WTC11 (cell line): ENCODE data around the gene TMEM200A. TPM values are rescaled to one million over a fixed set of nuclear protein-coding genes. Genes with fewer than 3 reads are reported as not detected.

Experiments used
- ATAC-seq: fragments of 200-7000 bp; cut with Tn5 transposase; 2 replicates; pipeline ENCODE4 v1.10.0; 2021; ENCODE audit warnings: mild to moderate bottlenecking, moderate library complexity
- CTCF ChIA-PET: fragments of 300-600 bp; sonication (Branson Sonifier 250); formaldehyde crosslinking; loops from one replicate; lab custom pipeline; 2021; ENCODE audit warnings: antibody characterized with exemption; lab: Charles Lee
- POLR2A ChIA-PET: fragments of 350-600 bp; sonication (Branson Sonifier 250); formaldehyde crosslinking; loops from one replicate; lab custom pipeline; 2021; ENCODE audit warnings: antibody characterized with exemption; lab: Charles Lee
- DNase-seq: peaks from one replicate; pipeline ENCODE4 v3.0.0; 2021; ENCODE audit warnings: low spot score
- H3K27ac Mint-ChIP-seq: 2 replicates; pipeline ENCODE4 v1.8.0; 2021; ENCODE audit warnings: mixed read lengths
- H3K27me3 Mint-ChIP-seq: 2 replicates; pipeline ENCODE4 v1.8.0; 2021; ENCODE audit warnings: low read depth, mild to moderate bottlenecking, moderate library complexity, mixed read lengths
- H3K36me3 Mint-ChIP-seq: 2 replicates; pipeline ENCODE4 v1.8.0; 2021; ENCODE audit warnings: mixed read lengths
- H3K4me1 Mint-ChIP-seq: 2 replicates; pipeline ENCODE4 v1.8.0; 2022; ENCODE audit warnings: mixed read lengths
- H3K4me3 Mint-ChIP-seq: 2 replicates; pipeline ENCODE4 v1.8.0; 2021; ENCODE audit warnings: mild to moderate bottlenecking, moderate library complexity, mixed read lengths
- H3K9me3 Mint-ChIP-seq: 2 replicates; pipeline ENCODE4 v1.8.0; 2021; ENCODE audit warnings: mixed read lengths
- ESRRA ChIP-seq: sonication (generic); formaldehyde crosslinking; IDR thresholded peaks from 2 replicates; pipeline ENCODE4 v1.8.1; 2022; ENCODE audit warnings: mild to moderate bottlenecking, missing genetic modification reagents, borderline replicate concordance
- GABPB1 ChIP-seq: sonication (generic); formaldehyde crosslinking; IDR thresholded peaks from 2 replicates; pipeline ENCODE4 v1.8.1; 2023; ENCODE audit warnings: mild to moderate bottlenecking, missing genetic modification reagents
- GTF2I ChIP-seq: fragments of 250-450 bp; sonication (Bioruptor Pico); conservative IDR thresholded peaks from 2 replicates; pipeline ENCODE4 v1.4.0; 2021; ENCODE audit warnings: mild to moderate bottlenecking
- HMGA2 ChIP-seq: fragments of 250-450 bp; sonication (Bioruptor Pico); IDR thresholded peaks from 2 replicates; pipeline ENCODE4 v1.4.0; 2021; ENCODE audit warnings: mild to moderate bottlenecking, moderate library complexity
- KAT7 ChIP-seq: sonication (generic); formaldehyde crosslinking; IDR thresholded peaks from 2 replicates; pipeline ENCODE4 v1.8.1; 2023; ENCODE audit warnings: missing genetic modification reagents, mild to moderate bottlenecking, borderline replicate concordance
- MXD4 ChIP-seq: fragments of 250-450 bp; sonication (Bioruptor Pico); IDR thresholded peaks from 2 replicates; pipeline ENCODE4 v1.8.0; 2021; ENCODE audit warnings: mild to moderate bottlenecking, moderate library complexity, borderline replicate concordance
- NFYB ChIP-seq: sonication (generic); formaldehyde crosslinking; conservative IDR thresholded peaks from 2 replicates; pipeline ENCODE4 v1.8.0; 2022; ENCODE audit warnings: low read depth, missing genetic modification reagents
- ZBTB21 ChIP-seq: sonication (generic); formaldehyde crosslinking; IDR thresholded peaks from 2 replicates; pipeline ENCODE4 v1.8.1; 2023; ENCODE audit warnings: mild to moderate bottlenecking, missing genetic modification reagents, borderline replicate concordance
- ZNF121 ChIP-seq: sonication (generic); formaldehyde crosslinking; IDR thresholded peaks from 2 replicates; pipeline ENCODE4 v1.8.0; 2023; ENCODE audit warnings: missing genetic modification reagents
- ZNF263 ChIP-seq: sonication (generic); formaldehyde crosslinking; IDR thresholded peaks from 2 replicates; pipeline ENCODE4 v1.8.1; 2022; ENCODE audit warnings: low read depth, mild to moderate bottlenecking, moderate library complexity, missing genetic modification reagents
- ZNF423 ChIP-seq: fragments of 250-450 bp; sonication (Bioruptor Pico); IDR thresholded peaks from 2 replicates; pipeline ENCODE4 v2.1.2; 2022; ENCODE audit warnings: mild to moderate bottlenecking, moderate library complexity
- ZNF671 ChIP-seq: fragments of 250-450 bp; sonication (Bioruptor Pico); IDR thresholded peaks from 2 replicates; pipeline ENCODE4 v1.8.0; 2021; ENCODE audit warnings: mild to moderate bottlenecking
- total RNA-seq: library from RNA; stranded (reverse); gene quantifications from 3 replicates; pipeline ENCODE4 v1.2.3, GENCODE V29; 2021
- TF ChIP-seq, protein P1 (sequence below): sonication (generic); formaldehyde crosslinking; IDR thresholded peaks from 2 replicates; pipeline ENCODE4 v1.8.1; 2022; ENCODE audit warnings: mild to moderate bottlenecking, missing genetic modification reagents, moderate library complexity, borderline replicate concordance
- TF ChIP-seq, protein P2 (sequence below): sonication (generic); formaldehyde crosslinking; IDR thresholded peaks from 2 replicates; pipeline ENCODE4 v1.8.1; 2023; ENCODE audit warnings: mild to moderate bottlenecking, missing genetic modification reagents
- TF ChIP-seq, protein P3 (sequence below): sonication (generic); formaldehyde crosslinking; IDR thresholded peaks from 2 replicates; pipeline ENCODE4 v1.8.1; 2023; ENCODE audit warnings: mild to moderate bottlenecking, moderate library complexity, missing genetic modification reagents
- TF ChIP-seq, protein P4 (sequence below): sonication (generic); formaldehyde crosslinking; IDR thresholded peaks from 2 replicates; pipeline ENCODE4 v1.8.0; 2022; ENCODE audit warnings: mild to moderate bottlenecking, missing genetic modification reagents
- TF ChIP-seq, protein P5 (sequence below): sonication (generic); formaldehyde crosslinking; IDR thresholded peaks from 2 replicates; pipeline ENCODE4 v1.8.0; 2022; ENCODE audit warnings: mild to moderate bottlenecking, missing genetic modification reagents
- TF ChIP-seq, protein P6 (sequence below): sonication (generic); formaldehyde crosslinking; IDR thresholded peaks from 2 replicates; pipeline ENCODE4 v1.8.0; 2022; ENCODE audit warnings: mild to moderate bottlenecking, missing genetic modification reagents
- TF ChIP-seq, protein P7 (sequence below): fragments of 250-450 bp; sonication (Bioruptor Pico); IDR thresholded peaks from 2 replicates; pipeline ENCODE4 v1.9.0; 2021; ENCODE audit warnings: mild to moderate bottlenecking, borderline replicate concordance

Gene TMEM200A
- total RNA-seq, 1 experiment from 2014 or later, result 11.0 TPM

DNA sequence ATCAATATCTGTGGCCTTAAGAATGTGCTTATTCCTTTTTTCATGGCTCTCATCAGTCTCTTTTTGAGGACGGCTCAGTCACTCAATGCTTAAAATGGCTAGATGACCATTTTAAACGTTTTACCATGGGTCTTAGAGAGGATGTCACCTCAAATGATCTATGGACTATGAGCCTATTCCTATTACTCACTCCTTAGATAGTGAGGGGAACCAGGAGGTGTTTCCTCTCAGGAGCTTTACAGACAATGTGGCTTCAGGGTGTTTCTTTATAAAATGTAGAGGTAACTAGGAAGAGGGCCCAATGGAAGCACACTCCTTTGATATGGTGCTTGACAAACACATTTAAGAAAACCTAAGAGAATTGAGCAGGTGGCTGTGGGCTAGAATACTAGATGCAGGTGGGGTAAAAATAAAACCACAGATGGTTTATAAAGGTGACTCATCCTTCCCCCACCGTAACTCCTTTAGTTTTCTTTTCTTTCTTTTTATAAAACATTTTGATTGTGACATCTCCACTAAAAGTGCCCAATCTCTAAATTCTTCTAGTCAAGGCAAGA is 1.5 kb upstream of the TMEM200A start (continued):
- TF ChIP-seq ESRRA (CRISPR knock-in tag) (no peak), ZBTB21 (CRISPR knock-in tag) (no peak), ZNF671 (CRISPR knock-in tag) (no peak), HMGA2 (no peak)
- TF ChIP-seq, protein P1, sequence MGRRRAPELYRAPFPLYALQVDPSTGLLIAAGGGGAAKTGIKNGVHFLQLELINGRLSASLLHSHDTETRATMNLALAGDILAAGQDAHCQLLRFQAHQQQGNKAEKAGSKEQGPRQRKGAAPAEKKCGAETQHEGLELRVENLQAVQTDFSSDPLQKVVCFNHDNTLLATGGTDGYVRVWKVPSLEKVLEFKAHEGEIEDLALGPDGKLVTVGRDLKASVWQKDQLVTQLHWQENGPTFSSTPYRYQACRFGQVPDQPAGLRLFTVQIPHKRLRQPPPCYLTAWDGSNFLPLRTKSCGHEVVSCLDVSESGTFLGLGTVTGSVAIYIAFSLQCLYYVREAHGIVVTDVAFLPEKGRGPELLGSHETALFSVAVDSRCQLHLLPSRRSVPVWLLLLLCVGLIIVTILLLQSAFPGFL (CRISPR knock-in tag), result no peak

DNA sequence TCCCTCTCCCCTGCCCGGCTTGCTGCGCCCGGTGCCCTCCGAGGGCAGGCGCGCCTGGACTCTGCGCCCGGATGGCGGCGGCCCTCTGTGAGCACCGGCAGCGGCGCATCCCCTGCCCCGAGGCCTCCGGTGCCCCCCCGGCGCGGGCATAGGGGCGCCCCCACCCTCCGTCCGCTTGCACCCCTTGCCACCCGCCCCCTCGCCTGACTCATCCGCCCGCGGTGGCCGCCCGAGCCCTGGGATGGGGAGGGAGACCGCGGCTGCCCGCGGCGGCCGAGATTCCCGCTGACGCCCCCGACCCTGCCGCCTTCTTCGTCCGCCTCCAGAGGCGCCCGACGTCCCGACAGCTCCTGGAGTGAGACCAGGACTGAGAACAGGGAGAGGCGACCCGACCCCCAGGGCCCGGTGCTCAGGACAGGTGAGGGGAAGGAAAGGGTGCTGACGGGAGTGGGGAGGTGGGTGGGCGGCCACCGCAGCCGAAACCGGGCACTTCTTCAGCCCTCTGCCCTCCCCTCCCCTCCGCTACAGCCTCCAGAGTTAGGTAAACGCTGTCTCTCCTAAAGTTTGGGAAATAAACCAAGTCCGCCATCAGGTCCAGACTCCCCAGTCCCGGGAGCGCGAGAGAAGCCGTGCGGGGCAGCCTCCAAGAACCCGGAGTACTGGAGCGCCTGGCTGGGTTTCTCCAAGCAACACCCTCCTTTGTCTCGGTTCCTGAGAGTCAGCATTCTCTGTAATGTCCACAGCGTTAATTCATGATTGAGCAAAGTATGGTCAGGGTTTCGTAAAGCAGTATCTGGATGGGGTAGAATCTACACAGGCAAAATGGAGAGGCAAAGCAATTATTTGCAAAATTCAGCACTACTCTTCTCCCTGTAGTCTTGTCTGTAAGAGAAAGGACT is 539 bp downstream of the TMEM200A start:
- Mint-ChIP-seq H3K4me1 (peaks cover 39% of the 10 kb centered on the region), H3K27me3 (peaks cover 2% of the 10 kb centered on the region; the same call in 1 of the 2 replicates), H3K36me3 (no peaks in the 10 kb centered on the region), H3K9me3 (no peaks in the 10 kb centered on the region), H3K27ac (peak overlapping the region; percentile 31; the same call in 1 of the 2 replicates), H3K4me3 (peak overlapping the region; percentile 88)
- POLR2A ChIA-PET, result no interaction called here
- CTCF ChIA-PET, result interaction anchor here (0.7 to 2.0 kb wide), 9 partner anchors 8 to 796 kb away, joined by 3 to 15 read pairs (median 4); no protein-coding TSS in a partner anchor
- ATAC-seq (peak; percentile 58), DNase-seq (peak; percentile 66)
- no peak for TF ChIP-seq ZNF121 (CRISPR knock-in tag)
- TF ChIP-seq, protein P2, sequence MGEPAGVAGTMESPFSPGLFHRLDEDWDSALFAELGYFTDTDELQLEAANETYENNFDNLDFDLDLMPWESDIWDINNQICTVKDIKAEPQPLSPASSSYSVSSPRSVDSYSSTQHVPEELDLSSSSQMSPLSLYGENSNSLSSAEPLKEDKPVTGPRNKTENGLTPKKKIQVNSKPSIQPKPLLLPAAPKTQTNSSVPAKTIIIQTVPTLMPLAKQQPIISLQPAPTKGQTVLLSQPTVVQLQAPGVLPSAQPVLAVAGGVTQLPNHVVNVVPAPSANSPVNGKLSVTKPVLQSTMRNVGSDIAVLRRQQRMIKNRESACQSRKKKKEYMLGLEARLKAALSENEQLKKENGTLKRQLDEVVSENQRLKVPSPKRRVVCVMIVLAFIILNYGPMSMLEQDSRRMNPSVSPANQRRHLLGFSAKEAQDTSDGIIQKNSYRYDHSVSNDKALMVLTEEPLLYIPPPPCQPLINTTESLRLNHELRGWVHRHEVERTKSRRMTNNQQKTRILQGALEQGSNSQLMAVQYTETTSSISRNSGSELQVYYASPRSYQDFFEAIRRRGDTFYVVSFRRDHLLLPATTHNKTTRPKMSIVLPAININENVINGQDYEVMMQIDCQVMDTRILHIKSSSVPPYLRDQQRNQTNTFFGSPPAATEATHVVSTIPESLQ, result no peak
- TF ChIP-seq GTF2I (CRISPR knock-in tag), result no peak
- TF ChIP-seq, protein P3, sequence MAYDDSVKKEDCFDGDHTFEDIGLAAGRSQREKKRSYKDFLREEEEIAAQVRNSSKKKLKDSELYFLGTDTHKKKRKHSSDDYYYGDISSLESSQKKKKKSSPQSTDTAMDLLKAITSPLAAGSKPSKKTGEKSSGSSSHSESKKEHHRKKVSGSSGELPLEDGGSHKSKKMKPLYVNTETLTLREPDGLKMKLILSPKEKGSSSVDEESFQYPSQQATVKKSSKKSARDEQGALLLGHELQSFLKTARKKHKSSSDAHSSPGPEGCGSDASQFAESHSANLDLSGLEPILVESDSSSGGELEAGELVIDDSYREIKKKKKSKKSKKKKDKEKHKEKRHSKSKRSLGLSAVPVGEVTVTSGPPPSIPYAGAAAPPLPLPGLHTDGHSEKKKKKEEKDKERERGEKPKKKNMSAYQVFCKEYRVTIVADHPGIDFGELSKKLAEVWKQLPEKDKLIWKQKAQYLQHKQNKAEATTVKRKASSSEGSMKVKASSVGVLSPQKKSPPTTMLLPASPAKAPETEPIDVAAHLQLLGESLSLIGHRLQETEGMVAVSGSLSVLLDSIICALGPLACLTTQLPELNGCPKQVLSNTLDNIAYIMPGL (CRISPR knock-in tag), result 0 out of 2 replicates have a peak, but pooled peaks have one; percentile 24
- TF ChIP-seq, protein P4, sequence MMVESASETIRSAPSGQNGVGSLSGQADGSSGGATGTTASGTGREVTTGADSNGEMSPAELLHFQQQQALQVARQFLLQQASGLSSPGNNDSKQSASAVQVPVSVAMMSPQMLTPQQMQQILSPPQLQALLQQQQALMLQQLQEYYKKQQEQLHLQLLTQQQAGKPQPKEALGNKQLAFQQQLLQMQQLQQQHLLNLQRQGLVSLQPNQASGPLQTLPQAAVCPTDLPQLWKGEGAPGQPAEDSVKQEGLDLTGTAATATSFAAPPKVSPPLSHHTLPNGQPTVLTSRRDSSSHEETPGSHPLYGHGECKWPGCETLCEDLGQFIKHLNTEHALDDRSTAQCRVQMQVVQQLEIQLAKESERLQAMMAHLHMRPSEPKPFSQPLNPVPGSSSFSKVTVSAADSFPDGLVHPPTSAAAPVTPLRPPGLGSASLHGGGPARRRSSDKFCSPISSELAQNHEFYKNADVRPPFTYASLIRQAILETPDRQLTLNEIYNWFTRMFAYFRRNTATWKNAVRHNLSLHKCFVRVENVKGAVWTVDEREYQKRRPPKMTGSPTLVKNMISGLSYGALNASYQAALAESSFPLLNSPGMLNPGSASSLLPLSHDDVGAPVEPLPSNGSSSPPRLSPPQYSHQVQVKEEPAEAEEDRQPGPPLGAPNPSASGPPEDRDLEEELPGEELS (CRISPR knock-in tag), result peak; percentile 67
- TF ChIP-seq, protein P5, sequence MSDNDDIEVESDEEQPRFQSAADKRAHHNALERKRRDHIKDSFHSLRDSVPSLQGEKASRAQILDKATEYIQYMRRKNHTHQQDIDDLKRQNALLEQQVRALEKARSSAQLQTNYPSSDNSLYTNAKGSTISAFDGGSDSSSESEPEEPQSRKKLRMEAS (CRISPR knock-in tag), result peak; percentile 44; the same call in 1 of the 2 replicates
- TF ChIP-seq NFYB (CRISPR knock-in tag), result no peak
- TF ChIP-seq, protein P6, sequence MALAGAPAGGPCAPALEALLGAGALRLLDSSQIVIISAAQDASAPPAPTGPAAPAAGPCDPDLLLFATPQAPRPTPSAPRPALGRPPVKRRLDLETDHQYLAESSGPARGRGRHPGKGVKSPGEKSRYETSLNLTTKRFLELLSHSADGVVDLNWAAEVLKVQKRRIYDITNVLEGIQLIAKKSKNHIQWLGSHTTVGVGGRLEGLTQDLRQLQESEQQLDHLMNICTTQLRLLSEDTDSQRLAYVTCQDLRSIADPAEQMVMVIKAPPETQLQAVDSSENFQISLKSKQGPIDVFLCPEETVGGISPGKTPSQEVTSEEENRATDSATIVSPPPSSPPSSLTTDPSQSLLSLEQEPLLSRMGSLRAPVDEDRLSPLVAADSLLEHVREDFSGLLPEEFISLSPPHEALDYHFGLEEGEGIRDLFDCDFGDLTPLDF (CRISPR knock-in tag), result no peak
- TF ChIP-seq GABPB1, result no peak
- TF ChIP-seq KAT7 (CRISPR knock-in tag), result peak; percentile 20; the same call in 1 of the 2 replicates
- TF ChIP-seq MXD4 (CRISPR knock-in tag), result no peak
- no peak for TF ChIP-seq ZNF423 (CRISPR knock-in tag)
- TF ChIP-seq ZNF263 (CRISPR knock-in tag), result no peak
- TF ChIP-seq, protein P7, sequence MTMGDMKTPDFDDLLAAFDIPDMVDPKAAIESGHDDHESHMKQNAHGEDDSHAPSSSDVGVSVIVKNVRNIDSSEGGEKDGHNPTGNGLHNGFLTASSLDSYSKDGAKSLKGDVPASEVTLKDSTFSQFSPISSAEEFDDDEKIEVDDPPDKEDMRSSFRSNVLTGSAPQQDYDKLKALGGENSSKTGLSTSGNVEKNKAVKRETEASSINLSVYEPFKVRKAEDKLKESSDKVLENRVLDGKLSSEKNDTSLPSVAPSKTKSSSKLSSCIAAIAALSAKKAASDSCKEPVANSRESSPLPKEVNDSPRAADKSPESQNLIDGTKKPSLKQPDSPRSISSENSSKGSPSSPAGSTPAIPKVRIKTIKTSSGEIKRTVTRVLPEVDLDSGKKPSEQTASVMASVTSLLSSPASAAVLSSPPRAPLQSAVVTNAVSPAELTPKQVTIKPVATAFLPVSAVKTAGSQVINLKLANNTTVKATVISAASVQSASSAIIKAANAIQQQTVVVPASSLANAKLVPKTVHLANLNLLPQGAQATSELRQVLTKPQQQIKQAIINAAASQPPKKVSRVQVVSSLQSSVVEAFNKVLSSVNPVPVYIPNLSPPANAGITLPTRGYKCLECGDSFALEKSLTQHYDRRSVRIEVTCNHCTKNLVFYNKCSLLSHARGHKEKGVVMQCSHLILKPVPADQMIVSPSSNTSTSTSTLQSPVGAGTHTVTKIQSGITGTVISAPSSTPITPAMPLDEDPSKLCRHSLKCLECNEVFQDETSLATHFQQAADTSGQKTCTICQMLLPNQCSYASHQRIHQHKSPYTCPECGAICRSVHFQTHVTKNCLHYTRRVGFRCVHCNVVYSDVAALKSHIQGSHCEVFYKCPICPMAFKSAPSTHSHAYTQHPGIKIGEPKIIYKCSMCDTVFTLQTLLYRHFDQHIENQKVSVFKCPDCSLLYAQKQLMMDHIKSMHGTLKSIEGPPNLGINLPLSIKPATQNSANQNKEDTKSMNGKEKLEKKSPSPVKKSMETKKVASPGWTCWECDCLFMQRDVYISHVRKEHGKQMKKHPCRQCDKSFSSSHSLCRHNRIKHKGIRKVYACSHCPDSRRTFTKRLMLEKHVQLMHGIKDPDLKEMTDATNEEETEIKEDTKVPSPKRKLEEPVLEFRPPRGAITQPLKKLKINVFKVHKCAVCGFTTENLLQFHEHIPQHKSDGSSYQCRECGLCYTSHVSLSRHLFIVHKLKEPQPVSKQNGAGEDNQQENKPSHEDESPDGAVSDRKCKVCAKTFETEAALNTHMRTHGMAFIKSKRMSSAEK (CRISPR knock-in tag), result no peak
